ENCODE results near the gene MPV17. TPM values are rescaled to one million over a fixed set of nuclear protein-coding genes. Genes with fewer than 3 reads are reported as not detected.

Gene MPV17
- total and polyA plus RNA-seq, 2 of the 13 experiments (the other 11 are each of a cell fraction or from before 2014, with no cell fraction given), result 48.9 to 129 TPM

- TF ChIP-seq FLYWCH1 (CRISPR knock-in tag; IDR thresholded peaks at IDR 0.05), result 0 out of 2 replicates have a peak, but pooled peaks have one; percentile 88
- peak; percentile 43; the same call in 1 of the 2 replicates for TF ChIP-seq ARNTL (CRISPR knock-in tag; IDR thresholded peaks at IDR 0.05)
- no peak for TF ChIP-seq SMARCE1 (IDR thresholded peaks at IDR 0.05; ENCODE audit: borderline replicate concordance)
- peak; percentile 92 for TF ChIP-seq CEBPG (CRISPR knock-in tag; IDR thresholded peaks at IDR 0.05)
- peak; percentile 75; the same call in 1 of the 2 replicates for TF ChIP-seq SIN3B (IDR thresholded peaks at IDR 0.05; ENCODE audit: low read length)
- TF ChIP-seq SIN3A (IDR thresholded peaks at IDR 0.05; ENCODE audit: borderline replicate concordance, low read depth, low read length), result peak; percentile 84
- TF ChIP-seq TCF7L2 (IDR thresholded peaks at IDR 0.05; ENCODE audit: low read depth, low read length), result peak; percentile 92
- TF ChIP-seq SP140L (CRISPR knock-in tag; IDR thresholded peaks at IDR 0.05; ENCODE audit: borderline replicate concordance), result no peak
- TF ChIP-seq CCDC6 (CRISPR knock-in tag; IDR thresholded peaks at IDR 0.05), result peak; percentile 97; the same call in 1 of the 2 replicates
- no peak for TF ChIP-seq MTA3 (CRISPR knock-in tag; IDR thresholded peaks at IDR 0.05)
- peak; percentile 97 for TF ChIP-seq CBFB (CRISPR knock-in tag; IDR thresholded peaks at IDR 0.05)
- TF ChIP-seq ISX (CRISPR knock-in tag; conservative IDR thresholded peaks at IDR 0.05), result peak; percentile 94; the same call in 1 of the 2 replicates
- TF ChIP-seq ZNF619 (CRISPR knock-in tag; IDR thresholded peaks at IDR 0.05), result peak; percentile 98; the same call in 1 of the 2 replicates
- TF ChIP-seq REXO4 (CRISPR knock-in tag; IDR thresholded peaks at IDR 0.05; ENCODE audit: borderline replicate concordance), result no peak; the same call in 1 of the 2 replicates
- TF ChIP-seq ATF4 (CRISPR knock-in tag; IDR thresholded peaks at IDR 0.05), result peak in 1 of 2 experiments; percentile 88; a peak in 2 of 4 replicates
- TF ChIP-seq JUN (CRISPR knock-in tag; IDR thresholded peaks at IDR 0.05), result peak; percentile 86; the same call in 1 of the 2 replicates
- TF ChIP-seq MIER3 (CRISPR knock-in tag; IDR thresholded peaks at IDR 0.05; ENCODE audit: borderline replicate concordance), result peak; percentile 97; the same call in 1 of the 2 replicates
- TF ChIP-seq IRF2 (CRISPR knock-in tag; IDR thresholded peaks at IDR 0.05), result peak; percentile 99
- TF ChIP-seq MAFK (conservative IDR thresholded peaks at IDR 0.05 in 1 of 2, IDR thresholded peaks at IDR 0.05 in 1 of 2; ENCODE audit: low read length in 2 of 2), result no peak
- peak; percentile 46 for TF ChIP-seq E2F2 (CRISPR knock-in tag; IDR thresholded peaks at IDR 0.05; ENCODE audit: borderline replicate concordance)
- peak; percentile 92 for TF ChIP-seq NFATC3 (CRISPR knock-in tag; IDR thresholded peaks at IDR 0.05)
- 0 out of 2 replicates have a peak, but pooled peaks have one; percentile 76 for TF ChIP-seq ZNF33B (CRISPR knock-in tag; IDR thresholded peaks at IDR 0.05)
- TF ChIP-seq ZNF230 (CRISPR knock-in tag; IDR thresholded peaks at IDR 0.05), result peak; percentile 60
- peak; percentile 94 for TF ChIP-seq ZNF800 (CRISPR knock-in tag; IDR thresholded peaks at IDR 0.05)
- TF ChIP-seq ZNF75D (CRISPR knock-in tag; IDR thresholded peaks at IDR 0.05; ENCODE audit: borderline replicate concordance), result no peak
- TF ChIP-seq ZNF124 (CRISPR knock-in tag; IDR thresholded peaks at IDR 0.05), result peak; percentile 95; the same call in 1 of the 2 replicates
- peak; percentile 98 for TF ChIP-seq RBM39 (IDR thresholded peaks at IDR 0.05; ENCODE audit: low read depth, low read length, poor library complexity, severe bottlenecking)
- peak; percentile 92 for TF ChIP-seq ZNF430 (CRISPR knock-in tag; IDR thresholded peaks at IDR 0.05)
Measured at GRCh38 chr2:27370026-27370815, 47.3 kb upstream of the MPV17 start, which contains the start of the genes EIF2B4 and SNX17 (continued).

Measured in HepG2 (cell line).